SK-N-SH (cell line): Measurements from ENCODE around the gene MBNL1. TPM values are rescaled to one million over a fixed set of nuclear protein-coding genes. Genes with fewer than 3 reads are reported as not detected.

Experiments
- CTCF ChIA-PET: fragments of 300-600, 350-600 bp; formaldehyde crosslinking; extraction: SDS; loops from one replicate; lab custom pipeline; 2021; lab: Yijun Ruan, JAX
- POLR2A ChIA-PET: fragments of 350-600 bp; sonication (Branson Sonifier 250); formaldehyde crosslinking; extraction: SDS; loops from one replicate; lab custom pipeline; 2020; ENCODE audit warnings: antibody characterized with exemption, inconsistent platforms; lab: Yijun Ruan, JAX
- DNase-seq: peaks from one replicate; pipeline ENCODE4 v3.0.0; 2012
- H2AFZ ChIP-seq: fragments of 200-600 bp; sonication (generic); 2 replicates; pipeline ENCODE4 v1.8.1; 2016; ENCODE audit warnings: antibody characterized with exemption, mild to moderate bottlenecking, low read depth
- H3F3A ChIP-seq: fragments of 200-600 bp; sonication (generic); replicated peaks from 2 replicates; pipeline ENCODE3; 2016; ENCODE audit warnings: antibody characterized with exemption, mild to moderate bottlenecking; ENCODE audit not compliant: insufficient read depth
- H3K27ac ChIP-seq, 2 experiments: fragments of 200-500 bp in 1 of 2; fragments of 200-600 bp in 1 of 2; sonication (Bioruptor generic) in 1 of 2; sonication (generic), shearing (Covaris generic) in 1 of 2; 2 replicates each; pipeline versions ENCODE4 v1.5.1 to v1.6.1; 2014 to 2016; ENCODE audit warnings: low read depth in 2 of 2, inconsistent platforms in 1 of 2, low read length in 1 of 2, mild to moderate bottlenecking in 1 of 2, mixed read lengths in 1 of 2
- H3K27me3 ChIP-seq: fragments of 200-600 bp; sonication (generic), shearing (Covaris generic); 2 replicates; pipeline ENCODE4 v1.6.1; 2016; ENCODE audit warnings: mixed run types; ENCODE audit not compliant: insufficient read depth
- H3K36me3 ChIP-seq, 2 experiments: fragments of 200-500 bp in 1 of 2; fragments of 200-600 bp in 1 of 2; sonication (Bioruptor generic) in 1 of 2; sonication (generic) in 1 of 2; replicated peaks in 1 of 2; 2 replicates each; pipeline versions ENCODE3 to v1.5.1; 2014 to 2016; ENCODE audit warnings: low read length in 1 of 2, mild to moderate bottlenecking in 1 of 2; ENCODE audit not compliant: insufficient read depth in 2 of 2, control insufficient read depth in 1 of 2
- H3K4me1 ChIP-seq, 2 experiments: fragments of 200-500 bp in 1 of 2; fragments of 200-600 bp in 1 of 2; sonication (Bioruptor generic) in 1 of 2; sonication (generic), shearing (Covaris generic) in 1 of 2; 2 replicates each; pipeline versions ENCODE4 v1.5.1 to v1.6.1; 2014 to 2016; ENCODE audit warnings: low read depth in 1 of 2, low read length in 1 of 2, mixed run types in 1 of 2; ENCODE audit not compliant: insufficient read depth in 2 of 2, control insufficient read depth in 1 of 2
- H3K4me2 ChIP-seq: fragments of 200-600 bp; sonication (generic), shearing (Covaris generic); 2 replicates; pipeline ENCODE4 v1.6.1; 2017; ENCODE audit warnings: mixed run types
- H3K4me3 ChIP-seq, 2 experiments: fragments of 200-500 bp in 1 of 2; fragments of 200-600 bp in 1 of 2; sonication (Bioruptor generic) in 1 of 2; sonication (generic), shearing (Covaris generic) in 1 of 2; 2 replicates each; pipeline versions ENCODE4 v1.5.1 to v1.8.1; 2014 to 2016; ENCODE audit warnings: low read depth in 2 of 2, inconsistent platforms in 1 of 2, low read length in 1 of 2, mild to moderate bottlenecking in 1 of 2, mixed read lengths in 1 of 2, moderate library complexity in 1 of 2
- H3K79me2 ChIP-seq: fragments of 200-600 bp; sonication (generic); 2 replicates; pipeline ENCODE4 v1.8.1; 2017; ENCODE audit warnings: mild to moderate bottlenecking; ENCODE audit not compliant: insufficient read depth
- H3K9ac ChIP-seq: fragments of 200-600 bp; sonication (generic); 2 replicates; pipeline ENCODE4 v1.6.1; 2017; ENCODE audit warnings: mixed run types
- H3K9me2 ChIP-seq: fragments of 200-600 bp; sonication (generic); 2 replicates; pipeline ENCODE4 v1.6.1; 2017; ENCODE audit warnings: mixed run types
- H3K9me3 ChIP-seq: fragments of 200-600 bp; sonication (generic); 2 replicates; pipeline ENCODE4 v1.6.1; 2017; ENCODE audit warnings: mixed run types, mild to moderate bottlenecking, moderate library complexity
- H4K20me1 ChIP-seq: fragments of 200-600 bp; sonication (generic); 2 replicates; pipeline ENCODE4 v1.6.1; 2017; ENCODE audit warnings: mild to moderate bottlenecking, mixed run types; ENCODE audit not compliant: insufficient read depth
- CTCF ChIP-seq: fragments of 200-600 bp; sonication (generic); IDR thresholded peaks from 2 replicates; pipeline ENCODE4 v1.6.1; 2017; ENCODE audit warnings: antibody characterized with exemption, mild to moderate bottlenecking, moderate library complexity
- ELF1 ChIP-seq: IDR thresholded peaks from 2 replicates; pipeline ENCODE4 v1.4.0; 2012
- EP300 ChIP-seq, 2 experiments: IDR thresholded peaks; 2 replicates each; pipeline versions ENCODE4 v1.4.0 to v1.6.1; 2012; ENCODE audit warnings: borderline replicate concordance in 1 of 2, low read depth in 1 of 2, low read length in 1 of 2
- EZH2phosphoT487 ChIP-seq: fragments of 200-600 bp; sonication (generic); IDR thresholded peaks from 2 replicates; pipeline ENCODE4 v1.6.1; 2017; ENCODE audit warnings: low read depth, mixed run types, mild to moderate bottlenecking, antibody characterized with exemption, moderate library complexity, borderline replicate concordance
- GABPA ChIP-seq: IDR thresholded peaks from 2 replicates; pipeline ENCODE4 v1.4.0; 2012; ENCODE audit warnings: low read depth, mild to moderate bottlenecking
- GATA2 ChIP-seq: sonication (generic); formaldehyde crosslinking; IDR thresholded peaks from 2 replicates; pipeline ENCODE4 v1.5.0; 2020; ENCODE audit warnings: mild to moderate bottlenecking, missing genetic modification reagents
- JUND ChIP-seq: IDR thresholded peaks from 2 replicates; pipeline ENCODE4 v1.4.0; 2012
- MAX ChIP-seq: IDR thresholded peaks from 2 replicates; pipeline ENCODE4 v1.4.0; 2012; ENCODE audit warnings: low read depth
- MEF2A ChIP-seq: IDR thresholded peaks from 2 replicates; pipeline ENCODE4 v1.4.0; 2012; ENCODE audit warnings: low read depth, borderline replicate concordance
- NFIC ChIP-seq: IDR thresholded peaks from 2 replicates; pipeline ENCODE4 v1.4.0; 2012; ENCODE audit warnings: borderline replicate concordance
- RAD21 ChIP-seq: IDR thresholded peaks from 2 replicates; pipeline ENCODE4 v1.6.1; 2012; ENCODE audit warnings: mild to moderate bottlenecking, low read length
- RCOR1 ChIP-seq: fragments of 150-350 bp; IDR thresholded peaks from 2 replicates; pipeline ENCODE4 v1.6.1; 2017; ENCODE audit warnings: antibody characterized with exemption, low read length
- RFX5 ChIP-seq: IDR thresholded peaks from 2 replicates; pipeline ENCODE4 v1.6.1; 2012; ENCODE audit warnings: mild to moderate bottlenecking, improper control_type of control experiment, low read length
- RXRA ChIP-seq: IDR thresholded peaks from 2 replicates; pipeline ENCODE4 v1.4.0; 2012; ENCODE audit warnings: low read depth, mild to moderate bottlenecking, borderline replicate concordance
- SMC3 ChIP-seq: IDR thresholded peaks from 2 replicates; pipeline ENCODE4 v1.6.1; 2012; ENCODE audit warnings: low read depth, low read length, improper control_type of control experiment
- TAF1 ChIP-seq: IDR thresholded peaks from 2 replicates; pipeline ENCODE4 v1.6.1; 2012; ENCODE audit warnings: low read depth, mild to moderate bottlenecking, low read length, moderate library complexity, borderline replicate concordance
- TEAD4 ChIP-seq: IDR thresholded peaks from 2 replicates; pipeline ENCODE4 v1.4.0; 2012; ENCODE audit warnings: mild to moderate bottlenecking, borderline replicate concordance; ENCODE audit not compliant: insufficient read depth
- YY1 ChIP-seq: IDR thresholded peaks from 2 replicates; pipeline ENCODE4 v1.4.0; 2012; ENCODE audit warnings: low read depth, mild to moderate bottlenecking
- ZBTB33 ChIP-seq: IDR thresholded peaks from 2 replicates; pipeline ENCODE4 v1.4.0; 2012; ENCODE audit warnings: low read depth, borderline replicate concordance
- WGBS: methylation state at CpG from one replicate; pipeline ENCODE4 v1.1.6; 2017; ENCODE audit warnings: low lambda C conversion rate; 5-methylcytosine and 5-hydroxymethylcytosine counted together
- polyA plus RNA-seq, 3 experiments: library from polyadenylated mRNA; depleted of rRNA; stranded (reverse); fragments of >200 nt; gene quantifications; 2 replicates each; pipeline ENCODE4 v1.2.3, GENCODE V29; 2012
- TF ChIP-seq, protein P1 (sequence below): fragments of 150-350 bp; IDR thresholded peaks from 2 replicates; pipeline ENCODE4 v1.6.1; 2017; ENCODE audit warnings: antibody characterized with exemption, low read length, low read depth, borderline replicate concordance
- TF ChIP-seq, protein P2 (sequence below): IDR thresholded peaks from 2 replicates; pipeline ENCODE4; 2012
- TF ChIP-seq, protein P3 (sequence below): fragments of 150-350 bp; IDR thresholded peaks from 2 replicates; pipeline ENCODE4 v1.6.1; 2016; ENCODE audit warnings: mild to moderate bottlenecking, low read depth, low read length
- TF ChIP-seq, protein P4 (sequence below): IDR thresholded peaks from 2 replicates; pipeline ENCODE4 v1.6.1; 2012; ENCODE audit warnings: mild to moderate bottlenecking, low read depth, low read length, moderate library complexity

MBNL1 gene
- polyA plus RNA-seq, 1 of the 3 experiments (the other 2 are of a cell fraction) = 44.3 TPM

- no peak for DNase-seq
- no peak overlapping the region for H2AFZ ChIP-seq
- H3K9me2 ChIP-seq = no peaks in the 10 kb centered on the region
- no peaks in the 10 kb centered on the region for H3K27me3 ChIP-seq
- ChIA-PET POLR2A (no interaction called here), CTCF (interaction anchor here (1.0 to 1.7 kb wide), 5 partner anchors 9 to 154 kb away, joined by 3 to 4 read pairs (median 3); no protein-coding TSS in a partner anchor)
- peaks cover 15 to 48% of the 10 kb centered on the region in 2 experiments for H3K4me1 ChIP-seq
- H3K36me3 ChIP-seq = peaks cover 0 to 37% of the 10 kb centered on the region in 2 experiments
- peak overlapping the region; percentile 47 for H3K4me2 ChIP-seq
- peak overlapping the region; percentile 43 to 86; a peak in 3 of 4 replicates for H3K27ac ChIP-seq
- H3K79me2 ChIP-seq = peaks cover 98% of the 10 kb centered on the region
- H3K9ac ChIP-seq = peak overlapping the region; percentile 59; the same call in 1 of the 2 replicates
- no peak overlapping the region for H3K4me3 ChIP-seq
- peaks cover 51% of the 10 kb centered on the region for H4K20me1 ChIP-seq
- H3K9me3 ChIP-seq = no peaks in the 10 kb centered on the region; the same call in 1 of the 2 replicates
- WGBS = 39% methylated on average over 4 of the region's 4 CpGs
- peaks cover 57% of the 10 kb centered on the region for H3F3A ChIP-seq
- TF ChIP-seq TAF1 = no peak
- no peak for TF ChIP-seq JUND
- TF ChIP-seq ZBTB33 = no peak
- TF ChIP-seq ELF1 = no peak
- no peak for TF ChIP-seq RFX5
- TF ChIP-seq, protein P1, sequence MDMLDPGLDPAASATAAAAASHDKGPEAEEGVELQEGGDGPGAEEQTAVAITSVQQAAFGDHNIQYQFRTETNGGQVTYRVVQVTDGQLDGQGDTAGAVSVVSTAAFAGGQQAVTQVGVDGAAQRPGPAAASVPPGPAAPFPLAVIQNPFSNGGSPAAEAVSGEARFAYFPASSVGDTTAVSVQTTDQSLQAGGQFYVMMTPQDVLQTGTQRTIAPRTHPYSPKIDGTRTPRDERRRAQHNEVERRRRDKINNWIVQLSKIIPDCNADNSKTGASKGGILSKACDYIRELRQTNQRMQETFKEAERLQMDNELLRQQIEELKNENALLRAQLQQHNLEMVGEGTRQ = no peak
- TF ChIP-seq TEAD4 = no peak
- TF ChIP-seq MEF2A = 0 out of 2 replicates have a peak, but pooled peaks have one; percentile 10
- no peak for TF ChIP-seq SMC3
- TF ChIP-seq, protein P2, sequence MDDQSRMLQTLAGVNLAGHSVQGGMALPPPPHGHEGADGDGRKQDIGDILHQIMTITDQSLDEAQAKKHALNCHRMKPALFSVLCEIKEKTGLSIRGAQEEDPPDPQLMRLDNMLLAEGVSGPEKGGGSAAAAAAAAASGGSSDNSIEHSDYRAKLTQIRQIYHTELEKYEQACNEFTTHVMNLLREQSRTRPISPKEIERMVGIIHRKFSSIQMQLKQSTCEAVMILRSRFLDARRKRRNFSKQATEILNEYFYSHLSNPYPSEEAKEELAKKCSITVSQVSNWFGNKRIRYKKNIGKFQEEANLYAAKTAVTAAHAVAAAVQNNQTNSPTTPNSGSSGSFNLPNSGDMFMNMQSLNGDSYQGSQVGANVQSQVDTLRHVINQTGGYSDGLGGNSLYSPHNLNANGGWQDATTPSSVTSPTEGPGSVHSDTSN = peak; percentile 50
- no peak for TF ChIP-seq NFIC
- no peak for TF ChIP-seq GABPA
- TF ChIP-seq, protein P3, sequence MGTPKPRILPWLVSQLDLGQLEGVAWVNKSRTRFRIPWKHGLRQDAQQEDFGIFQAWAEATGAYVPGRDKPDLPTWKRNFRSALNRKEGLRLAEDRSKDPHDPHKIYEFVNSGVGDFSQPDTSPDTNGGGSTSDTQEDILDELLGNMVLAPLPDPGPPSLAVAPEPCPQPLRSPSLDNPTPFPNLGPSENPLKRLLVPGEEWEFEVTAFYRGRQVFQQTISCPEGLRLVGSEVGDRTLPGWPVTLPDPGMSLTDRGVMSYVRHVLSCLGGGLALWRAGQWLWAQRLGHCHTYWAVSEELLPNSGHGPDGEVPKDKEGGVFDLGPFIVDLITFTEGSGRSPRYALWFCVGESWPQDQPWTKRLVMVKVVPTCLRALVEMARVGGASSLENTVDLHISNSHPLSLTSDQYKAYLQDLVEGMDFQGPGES = no peak
- TF ChIP-seq, protein P4, sequence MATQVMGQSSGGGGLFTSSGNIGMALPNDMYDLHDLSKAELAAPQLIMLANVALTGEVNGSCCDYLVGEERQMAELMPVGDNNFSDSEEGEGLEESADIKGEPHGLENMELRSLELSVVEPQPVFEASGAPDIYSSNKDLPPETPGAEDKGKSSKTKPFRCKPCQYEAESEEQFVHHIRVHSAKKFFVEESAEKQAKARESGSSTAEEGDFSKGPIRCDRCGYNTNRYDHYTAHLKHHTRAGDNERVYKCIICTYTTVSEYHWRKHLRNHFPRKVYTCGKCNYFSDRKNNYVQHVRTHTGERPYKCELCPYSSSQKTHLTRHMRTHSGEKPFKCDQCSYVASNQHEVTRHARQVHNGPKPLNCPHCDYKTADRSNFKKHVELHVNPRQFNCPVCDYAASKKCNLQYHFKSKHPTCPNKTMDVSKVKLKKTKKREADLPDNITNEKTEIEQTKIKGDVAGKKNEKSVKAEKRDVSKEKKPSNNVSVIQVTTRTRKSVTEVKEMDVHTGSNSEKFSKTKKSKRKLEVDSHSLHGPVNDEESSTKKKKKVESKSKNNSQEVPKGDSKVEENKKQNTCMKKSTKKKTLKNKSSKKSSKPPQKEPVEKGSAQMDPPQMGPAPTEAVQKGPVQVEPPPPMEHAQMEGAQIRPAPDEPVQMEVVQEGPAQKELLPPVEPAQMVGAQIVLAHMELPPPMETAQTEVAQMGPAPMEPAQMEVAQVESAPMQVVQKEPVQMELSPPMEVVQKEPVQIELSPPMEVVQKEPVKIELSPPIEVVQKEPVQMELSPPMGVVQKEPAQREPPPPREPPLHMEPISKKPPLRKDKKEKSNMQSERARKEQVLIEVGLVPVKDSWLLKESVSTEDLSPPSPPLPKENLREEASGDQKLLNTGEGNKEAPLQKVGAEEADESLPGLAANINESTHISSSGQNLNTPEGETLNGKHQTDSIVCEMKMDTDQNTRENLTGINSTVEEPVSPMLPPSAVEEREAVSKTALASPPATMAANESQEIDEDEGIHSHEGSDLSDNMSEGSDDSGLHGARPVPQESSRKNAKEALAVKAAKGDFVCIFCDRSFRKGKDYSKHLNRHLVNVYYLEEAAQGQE = no peak
- no peak for TF ChIP-seq RXRA
- no peak for TF ChIP-seq RAD21
- TF ChIP-seq EP300 (IDR thresholded peaks at IDR 0.05; ENCODE audit: borderline replicate concordance in 1 of 2, low read depth in 1 of 2, low read length in 1 of 2) = 0 out of 4 replicates have a peak, but pooled peaks of 1 of the 2 experiments have one; percentile 8
- TF ChIP-seq MAX = no peak
- TF ChIP-seq YY1 = no peak
- no peak for TF ChIP-seq RCOR1
- TF ChIP-seq EZH2phosphoT487 = no peak
- no peak for TF ChIP-seq GATA2
- TF ChIP-seq CTCF = no peak
Observed at GRCh38 chr3:152317956-152318355, 49.2 kb downstream of the MBNL1 start.
